Subcutaneous adipose tissue (tissue), 4 donors: ENCODE data around the gene RNF121. TPM values are rescaled to one million over a fixed set of nuclear protein-coding genes. Genes with fewer than 3 reads are reported as not detected.

Experiments
- total RNA-seq, 4 donors: library from RNA; depleted of rRNA; stranded (reverse); fragments of >200 nt; gene quantifications; one replicate each; pipeline ENCODE4 v1.1.0, GENCODE V29; 2016
- TF ChIP-seq, protein P1 (sequence below): fragments of 450-650 bp; IDR thresholded peaks from one replicate; pipeline ENCODE4 v1.5.1; 2016; ENCODE audit warnings: low read depth, mild to moderate bottlenecking, control low read depth, antibody characterized with exemption, moderate library complexity

Gene RNF121
- total RNA-seq, 4 donors from 2014 or later: 14.3 to 21.4 (median 17.8) TPM

- TF ChIP-seq, protein P1, sequence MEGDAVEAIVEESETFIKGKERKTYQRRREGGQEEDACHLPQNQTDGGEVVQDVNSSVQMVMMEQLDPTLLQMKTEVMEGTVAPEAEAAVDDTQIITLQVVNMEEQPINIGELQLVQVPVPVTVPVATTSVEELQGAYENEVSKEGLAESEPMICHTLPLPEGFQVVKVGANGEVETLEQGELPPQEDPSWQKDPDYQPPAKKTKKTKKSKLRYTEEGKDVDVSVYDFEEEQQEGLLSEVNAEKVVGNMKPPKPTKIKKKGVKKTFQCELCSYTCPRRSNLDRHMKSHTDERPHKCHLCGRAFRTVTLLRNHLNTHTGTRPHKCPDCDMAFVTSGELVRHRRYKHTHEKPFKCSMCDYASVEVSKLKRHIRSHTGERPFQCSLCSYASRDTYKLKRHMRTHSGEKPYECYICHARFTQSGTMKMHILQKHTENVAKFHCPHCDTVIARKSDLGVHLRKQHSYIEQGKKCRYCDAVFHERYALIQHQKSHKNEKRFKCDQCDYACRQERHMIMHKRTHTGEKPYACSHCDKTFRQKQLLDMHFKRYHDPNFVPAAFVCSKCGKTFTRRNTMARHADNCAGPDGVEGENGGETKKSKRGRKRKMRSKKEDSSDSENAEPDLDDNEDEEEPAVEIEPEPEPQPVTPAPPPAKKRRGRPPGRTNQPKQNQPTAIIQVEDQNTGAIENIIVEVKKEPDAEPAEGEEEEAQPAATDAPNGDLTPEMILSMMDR: no peak
Measured at GRCh38 chr11:71996946-71997345, 68.1 kb downstream of the RNF121 start.

DNA sequence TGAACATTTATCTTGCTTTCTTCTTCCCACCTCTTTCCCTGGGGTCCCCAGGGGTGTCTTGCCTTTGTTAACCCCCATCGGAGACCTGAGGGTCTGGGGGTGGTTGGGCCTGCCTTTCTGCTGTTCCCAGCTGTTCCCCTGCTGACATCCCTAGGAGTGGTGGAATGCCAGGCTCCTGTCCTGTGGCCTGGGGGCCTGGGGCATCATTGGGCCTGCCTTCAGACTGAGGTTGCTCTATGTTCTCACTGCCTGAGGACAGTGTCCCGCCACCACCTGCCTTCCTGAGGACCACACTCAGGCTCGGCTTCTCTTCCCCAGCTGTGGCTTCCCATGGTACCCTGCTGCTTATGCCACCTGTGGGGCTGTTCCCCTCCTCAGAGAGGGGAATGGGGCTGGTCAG lies 68.7 kb downstream of the RNF121 start:
- TF ChIP-seq, protein P1: no peak

GRCh38 chr11:71998061-71998460 lies 69.2 kb downstream of the RNF121 start:
- TF ChIP-seq, protein P1: no peak

DNA sequence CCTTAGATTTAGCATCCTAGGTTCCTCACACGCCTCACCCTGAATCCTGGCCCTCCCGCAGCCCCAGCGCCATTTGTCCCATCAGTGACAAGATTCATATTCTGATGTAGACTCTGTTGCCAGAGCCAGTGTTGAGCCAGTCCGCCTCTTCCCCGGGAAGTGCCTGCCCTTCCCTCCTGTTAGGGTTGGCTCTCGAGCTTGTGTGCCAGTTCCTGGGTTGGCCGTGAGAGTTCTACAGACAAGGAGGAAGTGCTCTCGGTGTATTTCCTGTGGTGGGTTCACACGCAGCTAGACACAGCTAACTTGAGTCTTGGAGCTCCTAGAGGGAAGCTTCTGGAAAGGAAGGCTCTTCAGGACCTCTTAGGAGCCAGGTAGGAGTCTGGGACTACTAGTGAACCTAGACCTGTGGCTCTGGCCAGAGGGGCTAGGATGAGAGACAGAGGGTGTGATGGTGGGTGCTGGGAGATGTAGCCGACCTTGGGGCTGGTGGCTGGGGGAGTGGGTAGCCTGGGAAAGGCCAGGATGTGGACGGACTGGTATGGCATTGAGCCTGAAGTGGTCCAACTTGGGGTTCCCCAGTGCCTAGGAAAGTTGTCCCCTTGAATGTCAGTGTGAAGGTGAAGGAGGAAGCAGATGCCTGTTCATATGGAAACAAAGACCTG lies 69.9 kb downstream of the RNF121 start, which contains the start of gene IL18BP:
Gene IL18BP (plus strand): TSS at position 261 of the 662 bp plus-strand sequence. CDS start 1,076 bp downstream, outside the sequence.
- TF ChIP-seq, protein P1: no peak

GRCh38 chr11:71999362-71999761 lies 70.5 kb downstream of the RNF121 start:
- TF ChIP-seq, protein P1: no peak

- TF ChIP-seq, protein P1: no peak
Measured at GRCh38 chr11:71999798-72000197, 71.0 kb downstream of the RNF121 start.

GRCh38 chr11:72000202-72000867 lies 71.5 kb downstream of the RNF121 start:
- TF ChIP-seq, protein P1: no peak
